NCI-H446 treated with DMSO at 0.1 percent for 48 hours (cell line): ENCODE measurements around the gene HABP4.

Source experiments
- DNase-seq: peaks from one replicate; lab custom pipeline; 2025; lab: John Stamatoyannopoulos, UW

Gene HABP4

GRCh38 chr9:96522366-96522765 lies 72.4 kb downstream of the HABP4 start:
- no peak for DNase-seq

DNA sequence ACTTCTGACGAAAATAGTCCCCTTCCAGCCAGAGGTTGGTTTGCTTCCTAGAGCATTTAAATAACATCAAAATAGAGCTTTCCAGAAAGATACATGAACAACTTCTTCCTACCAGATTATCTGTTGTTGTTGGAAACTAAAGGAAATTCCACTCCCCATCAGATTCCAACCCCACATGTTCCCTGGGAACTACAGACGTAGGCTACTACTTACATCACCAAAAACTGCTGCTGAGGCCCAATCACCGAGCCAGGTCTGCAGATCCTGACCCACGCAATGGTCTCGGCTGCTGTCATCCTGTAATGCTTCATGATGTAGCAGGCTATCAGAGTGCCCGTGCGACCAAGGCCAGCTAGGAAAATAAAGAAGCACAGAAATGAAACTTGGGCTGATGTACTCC lies 73.4 kb downstream of the HABP4 start:
- no peak for DNase-seq

GRCh38 chr9:96524045-96524444 lies 74.1 kb downstream of the HABP4 start:
- DNase-seq = no peak

GRCh38 chr9:96524764-96525163 lies 74.8 kb downstream of the HABP4 start:
- DNase-seq = no peak

GRCh38 chr9:96532173-96532572 lies 82.2 kb downstream of the HABP4 start:
- DNase-seq = no peak

- no peak for DNase-seq
Observed at GRCh38 chr9:96540106-96540505, 90.1 kb downstream of the HABP4 start.
